CD4-positive, alpha-beta T cell (primary cell): ENCODE data around the gene DDX60. TPM values are rescaled to one million over a fixed set of nuclear protein-coding genes. Genes with fewer than 3 reads are reported as not detected.

ENCODE experiments used
- ATAC-seq: fragments of 200-7000 bp; cut with Tn5 transposase; one replicate; pipeline ENCODE4 v1.10.0; 2022; ENCODE audit warnings: mild to moderate bottlenecking; ENCODE audit not compliant: poor library complexity
- CTCF ChIA-PET: fragments of 350-600 bp; sonication (Branson Sonifier 250); formaldehyde crosslinking; loops from one replicate; lab custom pipeline; 2021; ENCODE audit warnings: antibody characterized with exemption, inconsistent platforms; lab: Charles Lee
- POLR2A ChIA-PET: fragments of 350-600 bp; sonication (Branson Sonifier 250); formaldehyde crosslinking; loops from one replicate; lab custom pipeline; 2021; ENCODE audit warnings: antibody characterized with exemption, inconsistent platforms; lab: Charles Lee
- DNase-seq, 14 experiments: peaks; one replicate each; pipeline ENCODE4 v3.0.0-alpha.2; 2013 to 2020; ENCODE audit warnings: mixed read lengths in 2 of 14
- H3K27ac ChIP-seq, 2 donors: one replicate each; pipeline versions ENCODE4 v1.5.1 to v1.7.0; 2013; ENCODE audit warnings: low read length in 2 of 2, low read depth in 1 of 2, mild to moderate bottlenecking in 1 of 2
- H3K27me3 ChIP-seq, 2 experiments: 1 replicate in 1 of 2; 2 replicates in 1 of 2; pipeline versions ENCODE4 v1.6.1 to v1.7.0; 2013; ENCODE audit warnings: low read length in 2 of 2, control low read depth in 1 of 2, mild to moderate bottlenecking in 1 of 2, moderate library complexity in 1 of 2; ENCODE audit not compliant: insufficient read depth in 2 of 2, control insufficient read depth in 1 of 2
- H3K36me3 ChIP-seq: one replicate; pipeline ENCODE4 v1.6.1; 2013; ENCODE audit warnings: low read length, control low read depth; ENCODE audit not compliant: insufficient read depth
- H3K4me1 ChIP-seq: one replicate; pipeline ENCODE4 v1.6.1; 2013; ENCODE audit warnings: low read length, control low read depth; ENCODE audit not compliant: insufficient read depth
- H3K4me3 ChIP-seq: one replicate; pipeline ENCODE4 v1.5.1; 2013; ENCODE audit warnings: mild to moderate bottlenecking, low read length, moderate library complexity
- H3K9me3 ChIP-seq, 2 experiments: 1 replicate in 1 of 2; 2 replicates in 1 of 2; pipeline versions ENCODE4 v1.6.1 to v1.7.0; 2013; ENCODE audit warnings: low read length in 2 of 2, mild to moderate bottlenecking in 2 of 2, control low read depth in 1 of 2, moderate library complexity in 1 of 2; ENCODE audit not compliant: control insufficient read depth in 1 of 2, insufficient read depth in 1 of 2
- H3K27ac Mint-ChIP-seq: one replicate; pipeline ENCODE4 v1.8.0; 2020; ENCODE audit warnings: mixed read lengths
- H3K27me3 Mint-ChIP-seq: one replicate; pipeline ENCODE4 v1.8.0; 2021; ENCODE audit warnings: mixed read lengths
- H3K36me3 Mint-ChIP-seq: one replicate; pipeline ENCODE4 v1.8.0; 2021; ENCODE audit warnings: low read depth, mixed read lengths
- H3K4me1 Mint-ChIP-seq: one replicate; pipeline ENCODE4 v1.8.0; 2021; ENCODE audit warnings: low read depth, mixed read lengths
- H3K4me3 Mint-ChIP-seq: one replicate; pipeline ENCODE4 v1.8.0; 2020; ENCODE audit warnings: mild to moderate bottlenecking, mixed read lengths
- H3K9me3 Mint-ChIP-seq: one replicate; pipeline ENCODE4 v1.8.0; 2020; ENCODE audit warnings: mixed read lengths
- CTCF ChIP-seq: fragments of 200-600 bp; IDR thresholded peaks from one replicate; pipeline ENCODE4 v1.8.0; 2022; ENCODE audit warnings: antibody characterized with exemption, mild to moderate bottlenecking
- intact Hi-C, 2 experiments: fragments of 100-400 bp; cut with DNase I in 1 of 2; cut with micrococcal nuclease in 1 of 2; formaldehyde crosslinking; loops; one replicate each; pipeline versions ENCODE4 v1.15.1 to v1.9.0; 2023 to 2025; cut with DNase I, micrococcal nuclease
- total RNA-seq, 174 experiments: library from RNA in 2 of 174; stranded (reverse) in 2 of 174; gene quantifications; one replicate each; pipeline ENCODE4 v1.2.3 and lab custom pipeline; 2021 to 2026

Gene DDX60
- total RNA-seq, 2 experiments from 2014 or later = 11.9 to 12.2 TPM

GRCh38 chr4:168321006-168321405, 2.5 kb upstream of the DDX60 start:
- H3K27ac Mint-ChIP-seq = peak overlapping the region; percentile 29
- no peaks in the 10 kb centered on the region for H3K9me3 ChIP-seq
- ChIA-PET CTCF (no interaction called here), POLR2A (no interaction called here)
- H3K9me3 Mint-ChIP-seq = no peaks in the 10 kb centered on the region
- H3K4me1 ChIP-seq = peaks cover 12% of the 10 kb centered on the region
- no peak overlapping the region for H3K4me3 ChIP-seq
- no peak overlapping the region for H3K27ac ChIP-seq
- H3K36me3 Mint-ChIP-seq = peaks cover 13% of the 10 kb centered on the region
- TF ChIP-seq CTCF = no peak
- H3K36me3 ChIP-seq = no peaks in the 10 kb centered on the region
- H3K27me3 Mint-ChIP-seq = no peaks in the 10 kb centered on the region
- ATAC-seq (no peak), DNase-seq (no peak)
- H3K4me1 Mint-ChIP-seq = peaks cover 47% of the 10 kb centered on the region
- intact Hi-C loops = loop anchor here in 1 of 2 experiments (5.0 kb wide), 1 partner anchor 691 kb away; the partner anchor contains the start of gene CBR4
- H3K27me3 ChIP-seq = no peaks in the 10 kb centered on the region
- peak overlapping the region; percentile 42 for H3K4me3 Mint-ChIP-seq

GRCh38 chr4:168319486-168320019, 1.0 kb upstream of the DDX60 start:
- Histone ChIP-seq H3K4me3 (no peak overlapping the region), H3K27me3 (no peaks in the 10 kb centered on the region), H3K9me3 (no peaks in the 10 kb centered on the region), H3K27ac (peak overlapping the region in 1 of 2 donors; percentile 94), H3K36me3 (no peaks in the 10 kb centered on the region), H3K4me1 (peaks cover 12% of the 10 kb centered on the region)
- Mint-ChIP-seq H3K27me3 (no peaks in the 10 kb centered on the region), H3K36me3 (peaks cover 13% of the 10 kb centered on the region), H3K4me1 (peaks cover 59% of the 10 kb centered on the region), H3K9me3 (no peaks in the 10 kb centered on the region), H3K27ac (peak overlapping the region; percentile 100), H3K4me3 (peak overlapping the region; percentile 99)
- CTCF ChIA-PET = no interaction called here
- POLR2A ChIA-PET = interaction anchor here (0.8 to 4.0 kb wide), 4 partner anchors 16 to 691 kb away, joined by 3 to 43 read pairs (median 14); partner anchors contain the start of genes CBR4 and DDX60L
- ATAC-seq = no peak
- TF ChIP-seq CTCF = no peak
- intact Hi-C loops = loop anchor here (2.0 to 10.0 kb wide), 6 partner anchors 159 to 1705 kb away; partner anchors contain the start of genes CBR4 (in 1 of the 2), HPF1 (in 1 of the 2), MFAP3L (in 1 of the 2) and NEK1 (in 1 of the 2)
- DNase-seq = peak in 1 of 14 experiments; percentile 4

- Histone ChIP-seq H3K9me3 (no peaks in the 10 kb centered on the region), H3K27ac (peak overlapping the region; percentile 94 to 97), H3K27me3 (no peaks in the 10 kb centered on the region), H3K4me3 (peak overlapping the region; percentile 94), H3K4me1 (peaks cover 12% of the 10 kb centered on the region), H3K36me3 (no peaks in the 10 kb centered on the region)
- Mint-ChIP-seq H3K36me3 (peaks cover 14% of the 10 kb centered on the region), H3K27ac (peak overlapping the region; percentile 100), H3K4me1 (peaks cover 74% of the 10 kb centered on the region), H3K4me3 (peak overlapping the region; percentile 99), H3K9me3 (no peaks in the 10 kb centered on the region), H3K27me3 (no peaks in the 10 kb centered on the region)
- POLR2A ChIA-PET = interaction anchor here (0.5 to 4.0 kb wide), 10 partner anchors 8 to 1294 kb away, joined by 3 to 43 read pairs (median 4); partner anchors contain the start of genes CBR4 and DDX60L
- TF ChIP-seq CTCF = no peak
- DNase-seq (peak in 2 of 14 experiments; percentile 40 to 48), ATAC-seq (peak; percentile 10)
- CTCF ChIA-PET = interaction anchor here (0.6 to 2.0 kb wide), 3 partner anchors 9 to 58 kb away, joined by 4 to 6 read pairs (median 4); no protein-coding TSS in a partner anchor
- intact Hi-C loops = loop anchor here (1.0 to 10.0 kb wide), 6 partner anchors 161 to 1707 kb away; partner anchors contain the start of genes DDX60L (in 1 of the 2), HPF1 (in 1 of the 2), MFAP3L (in 1 of the 2) and NEK1 (in 1 of the 2)
Observed at GRCh38 chr4:168317621-168318020, 931 bp downstream of the DDX60 start.
